ENCODE results near the gene ABRAXAS1. TPM values are rescaled to one million over a fixed set of nuclear protein-coding genes. Genes with fewer than 3 reads are reported as not detected.

ABRAXAS1 gene
- total and polyA plus RNA-seq, 4 donors = 0.96 to 7.8 (median 1.3) TPM

DNA sequence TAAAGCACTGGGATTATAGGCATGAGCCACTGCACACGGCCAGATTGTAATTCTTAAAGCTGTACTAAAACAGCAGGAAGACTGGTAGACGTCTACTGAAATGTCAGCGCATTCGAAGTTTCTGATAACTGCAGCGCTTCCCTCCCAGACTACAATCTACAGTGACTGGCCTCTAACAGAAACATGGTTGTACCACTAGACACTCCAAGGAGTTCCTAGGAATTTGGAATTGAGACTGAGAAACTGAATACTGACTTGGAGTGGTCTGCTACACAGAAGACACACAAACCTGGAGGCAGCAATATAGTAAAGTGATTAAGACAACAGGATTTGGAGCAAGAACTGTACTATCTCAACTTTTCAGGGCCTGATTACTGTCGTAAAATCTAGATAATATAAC, 30.2 kb downstream of the ABRAXAS1 start:
- no peaks in the 10 kb centered on the region for H3K9me3 ChIP-seq (ENCODE audit: control insufficient read depth in 4 of 4, low read length in 3 of 4)
- H3K27ac ChIP-seq (ENCODE audit: low read depth in 1 of 2, low read length in 2 of 2) = peak overlapping the region in 1 of 2 donors; percentile 95
- TF ChIP-seq HNF4G (IDR thresholded peaks at IDR 0.05) (no peak), RXRA (IDR thresholded peaks at IDR 0.05) (no peak), NR2F2 (IDR thresholded peaks at IDR 0.05) (no peak), YY1 (IDR thresholded peaks at IDR 0.05) (no peak), JUND (IDR thresholded peaks at IDR 0.05) (no peak), RAD21 (IDR thresholded peaks at IDR 0.05) (no peak), FOXA2 (IDR thresholded peaks at IDR 0.05) (no peak)
- TF ChIP-seq, protein P1, sequence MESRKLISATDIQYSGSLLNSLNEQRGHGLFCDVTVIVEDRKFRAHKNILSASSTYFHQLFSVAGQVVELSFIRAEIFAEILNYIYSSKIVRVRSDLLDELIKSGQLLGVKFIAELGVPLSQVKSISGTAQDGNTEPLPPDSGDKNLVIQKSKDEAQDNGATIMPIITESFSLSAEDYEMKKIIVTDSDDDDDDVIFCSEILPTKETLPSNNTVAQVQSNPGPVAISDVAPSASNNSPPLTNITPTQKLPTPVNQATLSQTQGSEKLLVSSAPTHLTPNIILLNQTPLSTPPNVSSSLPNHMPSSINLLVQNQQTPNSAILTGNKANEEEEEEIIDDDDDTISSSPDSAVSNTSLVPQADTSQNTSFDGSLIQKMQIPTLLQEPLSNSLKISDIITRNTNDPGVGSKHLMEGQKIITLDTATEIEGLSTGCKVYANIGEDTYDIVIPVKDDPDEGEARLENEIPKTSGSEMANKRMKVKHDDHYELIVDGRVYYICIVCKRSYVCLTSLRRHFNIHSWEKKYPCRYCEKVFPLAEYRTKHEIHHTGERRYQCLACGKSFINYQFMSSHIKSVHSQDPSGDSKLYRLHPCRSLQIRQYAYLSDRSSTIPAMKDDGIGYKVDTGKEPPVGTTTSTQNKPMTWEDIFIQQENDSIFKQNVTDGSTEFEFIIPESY (IDR thresholded peaks at IDR 0.05) = no peak
- TF ChIP-seq, protein P2, sequence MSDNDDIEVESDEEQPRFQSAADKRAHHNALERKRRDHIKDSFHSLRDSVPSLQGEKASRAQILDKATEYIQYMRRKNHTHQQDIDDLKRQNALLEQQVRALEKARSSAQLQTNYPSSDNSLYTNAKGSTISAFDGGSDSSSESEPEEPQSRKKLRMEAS (IDR thresholded peaks at IDR 0.05) = no peak
- TF ChIP-seq, protein P3, sequence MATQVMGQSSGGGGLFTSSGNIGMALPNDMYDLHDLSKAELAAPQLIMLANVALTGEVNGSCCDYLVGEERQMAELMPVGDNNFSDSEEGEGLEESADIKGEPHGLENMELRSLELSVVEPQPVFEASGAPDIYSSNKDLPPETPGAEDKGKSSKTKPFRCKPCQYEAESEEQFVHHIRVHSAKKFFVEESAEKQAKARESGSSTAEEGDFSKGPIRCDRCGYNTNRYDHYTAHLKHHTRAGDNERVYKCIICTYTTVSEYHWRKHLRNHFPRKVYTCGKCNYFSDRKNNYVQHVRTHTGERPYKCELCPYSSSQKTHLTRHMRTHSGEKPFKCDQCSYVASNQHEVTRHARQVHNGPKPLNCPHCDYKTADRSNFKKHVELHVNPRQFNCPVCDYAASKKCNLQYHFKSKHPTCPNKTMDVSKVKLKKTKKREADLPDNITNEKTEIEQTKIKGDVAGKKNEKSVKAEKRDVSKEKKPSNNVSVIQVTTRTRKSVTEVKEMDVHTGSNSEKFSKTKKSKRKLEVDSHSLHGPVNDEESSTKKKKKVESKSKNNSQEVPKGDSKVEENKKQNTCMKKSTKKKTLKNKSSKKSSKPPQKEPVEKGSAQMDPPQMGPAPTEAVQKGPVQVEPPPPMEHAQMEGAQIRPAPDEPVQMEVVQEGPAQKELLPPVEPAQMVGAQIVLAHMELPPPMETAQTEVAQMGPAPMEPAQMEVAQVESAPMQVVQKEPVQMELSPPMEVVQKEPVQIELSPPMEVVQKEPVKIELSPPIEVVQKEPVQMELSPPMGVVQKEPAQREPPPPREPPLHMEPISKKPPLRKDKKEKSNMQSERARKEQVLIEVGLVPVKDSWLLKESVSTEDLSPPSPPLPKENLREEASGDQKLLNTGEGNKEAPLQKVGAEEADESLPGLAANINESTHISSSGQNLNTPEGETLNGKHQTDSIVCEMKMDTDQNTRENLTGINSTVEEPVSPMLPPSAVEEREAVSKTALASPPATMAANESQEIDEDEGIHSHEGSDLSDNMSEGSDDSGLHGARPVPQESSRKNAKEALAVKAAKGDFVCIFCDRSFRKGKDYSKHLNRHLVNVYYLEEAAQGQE (IDR thresholded peaks at IDR 0.05) = no peak
- peak overlapping the region in 1 of 2 donors; percentile 95 for H3K9ac ChIP-seq (ENCODE audit: low read depth in 1 of 2, low read length in 2 of 2)
- 33% methylated on average over 6 of the region's 6 CpGs for WGBS
- DNase-seq (ENCODE audit: low spot score) = no peak
- H3K4me3 ChIP-seq (ENCODE audit: low read depth in 1 of 3, low read length in 3 of 3) = peak overlapping the region; percentile 59 to 86 (median 77)
- H3K4me1 ChIP-seq (ENCODE audit: control insufficient read depth in 4 of 4, insufficient read depth in 4 of 4, low read length in 3 of 4) = peaks cover 8 to 25% (median 17%) of the 10 kb centered on the region in 4 donors
- H3K27me3 ChIP-seq (ENCODE audit: control insufficient read depth in 4 of 4, insufficient read depth in 4 of 4, low read length in 3 of 4) = no peaks in the 10 kb centered on the region
- peaks cover 2 to 25% (median 9%) of the 10 kb centered on the region in 4 donors for H3K36me3 ChIP-seq (ENCODE audit: control insufficient read depth in 4 of 4, insufficient read depth in 3 of 4, low read depth in 1 of 4, low read length in 3 of 4)

DNA sequence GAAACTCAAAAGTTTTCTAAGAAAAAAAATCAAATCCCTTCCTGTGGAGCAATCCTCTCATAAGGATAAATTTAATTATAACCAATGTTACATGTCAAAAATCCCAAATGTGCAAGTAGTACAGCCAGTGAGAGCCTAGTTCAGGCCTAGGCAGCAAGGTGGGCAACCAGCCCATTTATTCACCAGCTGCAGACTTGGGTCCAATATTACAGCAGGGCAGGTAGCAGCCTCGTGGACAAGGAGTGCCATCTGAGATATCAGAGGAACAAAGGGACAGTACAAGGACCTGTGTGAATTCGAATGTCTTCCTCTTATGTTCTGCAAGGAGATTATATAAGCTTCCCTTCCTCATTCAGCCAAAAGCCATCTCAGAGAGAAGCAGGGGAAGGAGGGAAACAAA, 35.9 kb downstream of the ABRAXAS1 start:
- H3K9me3 ChIP-seq (ENCODE audit: control insufficient read depth in 4 of 4, low read length in 3 of 4) = no peaks in the 10 kb centered on the region
- H3K27ac ChIP-seq (ENCODE audit: low read depth in 1 of 2, low read length in 2 of 2) = no peak overlapping the region
- no peaks in the 10 kb centered on the region for H3K27me3 ChIP-seq (ENCODE audit: control insufficient read depth in 4 of 4, insufficient read depth in 4 of 4, low read length in 3 of 4)
- DNase-seq (ENCODE audit: low spot score) = no peak
- H3K36me3 ChIP-seq (ENCODE audit: control insufficient read depth in 4 of 4, insufficient read depth in 3 of 4, low read depth in 1 of 4, low read length in 3 of 4) = peaks cover 3 to 31% (median 15%) of the 10 kb centered on the region in 4 donors
- WGBS = 78% methylated on average over 2 of the region's 2 CpGs
- peaks cover 0 to 3% (median under 1%) of the 10 kb centered on the region in 4 donors for H3K4me1 ChIP-seq (ENCODE audit: control insufficient read depth in 4 of 4, insufficient read depth in 4 of 4, low read length in 3 of 4)
- no peak overlapping the region for H3K9ac ChIP-seq (ENCODE audit: low read depth in 1 of 2, low read length in 2 of 2)
- H3K4me3 ChIP-seq (ENCODE audit: low read depth in 1 of 3, low read length in 3 of 3) = no peak overlapping the region
- TF ChIP-seq FOXA2 (IDR thresholded peaks at IDR 0.05) = no peak
- TF ChIP-seq GABPA (IDR thresholded peaks at IDR 0.05 in 1 of 2, conservative IDR thresholded peaks at IDR 0.05 in 1 of 2) = no peak
- TF ChIP-seq, protein P1 (IDR thresholded peaks at IDR 0.05) = no peak
- TF ChIP-seq, protein P2 (IDR thresholded peaks at IDR 0.05) = no peak
- TF ChIP-seq RXRA (IDR thresholded peaks at IDR 0.05) = no peak
- TF ChIP-seq, protein P4, sequence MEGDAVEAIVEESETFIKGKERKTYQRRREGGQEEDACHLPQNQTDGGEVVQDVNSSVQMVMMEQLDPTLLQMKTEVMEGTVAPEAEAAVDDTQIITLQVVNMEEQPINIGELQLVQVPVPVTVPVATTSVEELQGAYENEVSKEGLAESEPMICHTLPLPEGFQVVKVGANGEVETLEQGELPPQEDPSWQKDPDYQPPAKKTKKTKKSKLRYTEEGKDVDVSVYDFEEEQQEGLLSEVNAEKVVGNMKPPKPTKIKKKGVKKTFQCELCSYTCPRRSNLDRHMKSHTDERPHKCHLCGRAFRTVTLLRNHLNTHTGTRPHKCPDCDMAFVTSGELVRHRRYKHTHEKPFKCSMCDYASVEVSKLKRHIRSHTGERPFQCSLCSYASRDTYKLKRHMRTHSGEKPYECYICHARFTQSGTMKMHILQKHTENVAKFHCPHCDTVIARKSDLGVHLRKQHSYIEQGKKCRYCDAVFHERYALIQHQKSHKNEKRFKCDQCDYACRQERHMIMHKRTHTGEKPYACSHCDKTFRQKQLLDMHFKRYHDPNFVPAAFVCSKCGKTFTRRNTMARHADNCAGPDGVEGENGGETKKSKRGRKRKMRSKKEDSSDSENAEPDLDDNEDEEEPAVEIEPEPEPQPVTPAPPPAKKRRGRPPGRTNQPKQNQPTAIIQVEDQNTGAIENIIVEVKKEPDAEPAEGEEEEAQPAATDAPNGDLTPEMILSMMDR (IDR thresholded peaks at IDR 0.05; ENCODE audit: low read depth, low read length, missing input control) = no peak
- TF ChIP-seq FOXA1 (IDR thresholded peaks at IDR 0.05) = no peak
- no peak for TF ChIP-seq HNF4G (IDR thresholded peaks at IDR 0.05)
- no peak for TF ChIP-seq SP1 (IDR thresholded peaks at IDR 0.05)
- TF ChIP-seq RAD21 (IDR thresholded peaks at IDR 0.05) = no peak
- TF ChIP-seq JUND (IDR thresholded peaks at IDR 0.05) = no peak
- TF ChIP-seq YY1 (IDR thresholded peaks at IDR 0.05) = no peak
- no peak for TF ChIP-seq TAF1 (conservative IDR thresholded peaks at IDR 0.05)
- TF ChIP-seq HNF4A (conservative IDR thresholded peaks at IDR 0.05) = no peak
- TF ChIP-seq EGR1 (IDR thresholded peaks at IDR 0.05; ENCODE audit: low read depth in 2 of 2) = no peak
- TF ChIP-seq, protein P3 (IDR thresholded peaks at IDR 0.05) = no peak
- TF ChIP-seq NR2F2 (IDR thresholded peaks at IDR 0.05) = no peak
